ENCODE data around the gene DEGS1.

Gene DEGS1

GRCh38 chr1:224182866-224183590, at the start of gene DEGS1:
Gene DEGS1 (plus strand): TSS chr1:224183240. CDS start chr1:224183337, 97 bp downstream.
- peak; percentile 94 for DNase-seq (ENCODE audit: low spot score)

GRCh38 chr1:224133741-224134299, 49.2 kb upstream of the DEGS1 start:
- DNase-seq (ENCODE audit: low spot score), result no peak

- DNase-seq (ENCODE audit: low spot score), result no peak
Observed at GRCh38 chr1:224137518-224137917, 45.5 kb upstream of the DEGS1 start.

- no peak for DNase-seq (ENCODE audit: low spot score)
Observed at GRCh38 chr1:224138198-224138597, 44.8 kb upstream of the DEGS1 start.

GRCh38 chr1:224141693-224142092, 41.3 kb upstream of the DEGS1 start:
- DNase-seq (ENCODE audit: low spot score), result no peak

- DNase-seq (ENCODE audit: low spot score), result no peak
Observed at GRCh38 chr1:224149709-224150108, 33.3 kb upstream of the DEGS1 start.

- no peak for DNase-seq (ENCODE audit: low spot score)
Observed at GRCh38 chr1:224151117-224151516, 31.9 kb upstream of the DEGS1 start.

GRCh38 chr1:224157316-224157715, 25.7 kb upstream of the DEGS1 start:
- DNase-seq (ENCODE audit: low spot score), result no peak

- no peak for DNase-seq (ENCODE audit: low spot score)
Observed at GRCh38 chr1:224159541-224159940, 23.5 kb upstream of the DEGS1 start.

- no peak for DNase-seq (ENCODE audit: low spot score)
Observed at GRCh38 chr1:224160171-224160682, 22.8 kb upstream of the DEGS1 start.

GRCh38 chr1:224162768-224163167, 20.3 kb upstream of the DEGS1 start:
- DNase-seq (ENCODE audit: low spot score), result no peak

GRCh38 chr1:224163311-224163710, 19.7 kb upstream of the DEGS1 start:
- no peak for DNase-seq (ENCODE audit: low spot score)

GRCh38 chr1:224168859-224169380, 14.1 kb upstream of the DEGS1 start:
- DNase-seq (ENCODE audit: low spot score), result no peak

- DNase-seq (ENCODE audit: low spot score), result no peak
Observed at GRCh38 chr1:224169718-224170270, 13.2 kb upstream of the DEGS1 start.

- DNase-seq (ENCODE audit: low spot score), result no peak
Observed at GRCh38 chr1:224170343-224170742, 12.7 kb upstream of the DEGS1 start.

GRCh38 chr1:224170748-224171478, 12.1 kb upstream of the DEGS1 start:
- DNase-seq (ENCODE audit: low spot score), result no peak

- no peak for DNase-seq (ENCODE audit: low spot score)
Observed at GRCh38 chr1:224172229-224172628, 10.8 kb upstream of the DEGS1 start.

GRCh38 chr1:224173523-224173922, 9.5 kb upstream of the DEGS1 start:
- DNase-seq (ENCODE audit: low spot score), result no peak

- DNase-seq (ENCODE audit: low spot score), result peak; percentile 70
Observed at GRCh38 chr1:224175617-224176016, 7.4 kb upstream of the DEGS1 start.

GRCh38 chr1:224177356-224177999, 5.6 kb upstream of the DEGS1 start:
- DNase-seq (ENCODE audit: low spot score), result no peak

- no peak for DNase-seq (ENCODE audit: low spot score)
Observed at GRCh38 chr1:224178894-224179293, 4.1 kb upstream of the DEGS1 start.
